Caco-2 (cell line): ENCODE data around the gene TNRC6B. TPM values are rescaled to one million over a fixed set of nuclear protein-coding genes. Genes with fewer than 3 reads are reported as not detected.

ENCODE experiments used
- BruUV-seq: library from RNA; stranded (reverse); fragments of 400-500 nt; replicated peaks from 2 replicates; lab custom pipeline; 2021; lab: Mats Ljungman, UMichigan
- CTCF ChIA-PET: fragments of 300-600 bp; sonication (Branson Sonifier 250); formaldehyde crosslinking; loops from one replicate; lab custom pipeline; 2022; ENCODE audit warnings: antibody characterized with exemption; lab: Charles Lee
- POLR2A ChIA-PET: fragments of 300-600 bp; sonication (Branson Sonifier 250); formaldehyde crosslinking; loops from one replicate; lab custom pipeline; 2022; ENCODE audit warnings: antibody characterized with exemption; lab: Charles Lee
- DNase-seq, 2 experiments: peaks; one replicate each; pipeline versions ENCODE4 v3.0.0 to v3.0.0-alpha.2; 2020 to 2022
- H3K27me3 ChIP-seq: replicated peaks from 2 replicates; pipeline ENCODE4 v1.6.0; 2011; ENCODE audit warnings: low read length; ENCODE audit not compliant: control insufficient read depth, insufficient read depth
- H3K36me3 ChIP-seq: 2 replicates; pipeline ENCODE4 v1.5.1; 2011; ENCODE audit warnings: low read length; ENCODE audit not compliant: control insufficient read depth, insufficient read depth
- H3K4me1 ChIP-seq: fragments of 250-450 bp; sonication (Bioruptor Pico); 2 replicates; pipeline ENCODE4 v1.5.1; 2020; ENCODE audit warnings: mild to moderate bottlenecking
- H3K4me3 ChIP-seq: 2 replicates; pipeline ENCODE4 v1.5.1; 2011; ENCODE audit warnings: low read depth, mild to moderate bottlenecking, control low read depth, low read length
- H3K9me3 ChIP-seq: fragments of 250-450 bp; sonication (Bioruptor Pico); 2 replicates; pipeline ENCODE4 v1.5.1; 2020; ENCODE audit warnings: mild to moderate bottlenecking, moderate library complexity
- H3K27ac Mint-ChIP-seq: one replicate; pipeline ENCODE4 v1.8.0; 2022; ENCODE audit warnings: mixed read lengths; ENCODE audit not compliant: unreplicated experiment
- H3K27me3 Mint-ChIP-seq: one replicate; pipeline ENCODE4 v1.8.0; 2022; ENCODE audit warnings: mixed read lengths; ENCODE audit not compliant: insufficient read depth, unreplicated experiment
- H3K36me3 Mint-ChIP-seq: one replicate; pipeline ENCODE4 v1.8.0; 2022; ENCODE audit warnings: mild to moderate bottlenecking, mixed read lengths; ENCODE audit not compliant: insufficient read depth, unreplicated experiment
- H3K4me1 Mint-ChIP-seq: one replicate; pipeline ENCODE4 v1.8.0; 2022; ENCODE audit warnings: low read depth, mixed read lengths; ENCODE audit not compliant: unreplicated experiment
- H3K4me3 Mint-ChIP-seq: one replicate; pipeline ENCODE4 v1.8.0; 2022; ENCODE audit warnings: mild to moderate bottlenecking, moderate library complexity, mixed read lengths; ENCODE audit not compliant: unreplicated experiment
- H3K9me3 Mint-ChIP-seq: one replicate; pipeline ENCODE4 v1.8.0; 2022; ENCODE audit warnings: mixed read lengths; ENCODE audit not compliant: unreplicated experiment
- CTCF ChIP-seq, 2 experiments: fragments of 200-600 bp in 1 of 2; IDR thresholded peaks; 1 replicate in 1 of 2; 2 replicates in 1 of 2; pipeline versions ENCODE4 v1.5.1 to v1.8.0; 2011 to 2022; ENCODE audit warnings: antibody characterized with exemption in 1 of 2, control low read depth in 1 of 2, inconsistent platforms in 1 of 2, low read depth in 1 of 2, low read length in 1 of 2, mild to moderate bottlenecking in 1 of 2, moderate library complexity in 1 of 2; ENCODE audit not compliant: insufficient read depth in 1 of 2, severe bottlenecking in 1 of 2, unreplicated experiment in 1 of 2
- intact Hi-C: fragments of 100-400 bp; cut with micrococcal nuclease; formaldehyde crosslinking; loops from one replicate; pipeline ENCODE4 v1.10.0; 2022; ENCODE audit not compliant: unreplicated experiment
- total RNA-seq: library from RNA; stranded (reverse); gene quantifications from 2 replicates; pipeline ENCODE4 v1.2.3, GENCODE V29; 2022

The TNRC6B gene
- total RNA-seq, 1 experiment from 2014 or later, result 23.5 TPM

- Mint-ChIP-seq H3K9me3 (no peaks in the 10 kb centered on the region), H3K27me3 (no peaks in the 10 kb centered on the region), H3K27ac (no peak overlapping the region), H3K4me3 (no peak overlapping the region), H3K4me1 (no peaks in the 10 kb centered on the region), H3K36me3 (peaks cover 14% of the 10 kb centered on the region)
- CTCF ChIA-PET, result no interaction called here
- Histone ChIP-seq H3K9me3 (no peaks in the 10 kb centered on the region), H3K4me1 (no peaks in the 10 kb centered on the region), H3K36me3 (no peaks in the 10 kb centered on the region; the same call in 1 of the 2 replicates), H3K4me3 (no peak overlapping the region), H3K27me3 (no peaks in the 10 kb centered on the region)
- no peak for TF ChIP-seq CTCF (IDR thresholded peaks at IDR 0.05; ENCODE audit: insufficient read depth in 1 of 2, low read depth in 1 of 2, low read length in 1 of 2, severe bottlenecking in 1 of 2, unreplicated experiment in 1 of 2)
- BruUV-seq, result no TSS peak
- POLR2A ChIA-PET, result no interaction called here
- DNase-seq, result no peak
- intact Hi-C loops, result no loop called here
These were observed 88.1 kb downstream of the TNRC6B start for GRCh38 chr22:40265783-40266182.

- intact Hi-C loops, result no loop called here
- no peak overlapping the region for H3K4me3 Mint-ChIP-seq
- POLR2A ChIA-PET, result no interaction called here
- H3K4me3 ChIP-seq, result no peak overlapping the region
- TF ChIP-seq CTCF (IDR thresholded peaks at IDR 0.05; ENCODE audit: insufficient read depth in 1 of 2, low read depth in 1 of 2, low read length in 1 of 2, severe bottlenecking in 1 of 2, unreplicated experiment in 1 of 2), result no peak
- no peaks in the 10 kb centered on the region; the same call in 1 of the 2 replicates for H3K36me3 ChIP-seq
- no peaks in the 10 kb centered on the region for H3K4me1 ChIP-seq
- no peak overlapping the region for H3K27ac Mint-ChIP-seq
- H3K4me1 Mint-ChIP-seq, result no peaks in the 10 kb centered on the region
- no peaks in the 10 kb centered on the region for H3K27me3 ChIP-seq
- peaks cover 6% of the 10 kb centered on the region for H3K36me3 Mint-ChIP-seq
- no peak for DNase-seq
- CTCF ChIA-PET, result no interaction called here
- no peaks in the 10 kb centered on the region for H3K9me3 ChIP-seq
- no TSS peak for BruUV-seq
- no peaks in the 10 kb centered on the region for H3K9me3 Mint-ChIP-seq
- no peaks in the 10 kb centered on the region for H3K27me3 Mint-ChIP-seq
These were observed 92.3 kb downstream of the TNRC6B start for GRCh38 chr22:40270031-40270430.

- H3K27me3 Mint-ChIP-seq, result no peaks in the 10 kb centered on the region
- TF ChIP-seq CTCF (IDR thresholded peaks at IDR 0.05; ENCODE audit: insufficient read depth in 1 of 2, low read depth in 1 of 2, low read length in 1 of 2, severe bottlenecking in 1 of 2, unreplicated experiment in 1 of 2), result no peak
- no TSS peak for BruUV-seq
These were observed 93.1 kb downstream of the TNRC6B start for GRCh38 chr22:40270748-40271373.

More at GRCh38 chr22:40270748-40271373, 93.1 kb downstream of the TNRC6B start:
- no peaks in the 10 kb centered on the region for H3K4me1 ChIP-seq
- H3K36me3 ChIP-seq, result no peaks in the 10 kb centered on the region; the same call in 1 of the 2 replicates
- peaks cover 6% of the 10 kb centered on the region for H3K36me3 Mint-ChIP-seq
- DNase-seq, result no peak
- no peak overlapping the region for H3K4me3 ChIP-seq
- CTCF ChIA-PET, result no interaction called here
- no peaks in the 10 kb centered on the region for H3K4me1 Mint-ChIP-seq
- no peaks in the 10 kb centered on the region for H3K9me3 Mint-ChIP-seq
- intact Hi-C loops, result no loop called here
- H3K27ac Mint-ChIP-seq, result no peak overlapping the region
- POLR2A ChIA-PET, result no interaction called here
- no peaks in the 10 kb centered on the region for H3K27me3 ChIP-seq
- H3K4me3 Mint-ChIP-seq, result no peak overlapping the region
- H3K9me3 ChIP-seq, result no peaks in the 10 kb centered on the region
